Femur (tissue), 1 donor: Measurements from ENCODE around the gene OGFR.

Experiments
- DNase-seq: peaks from one replicate; pipeline ENCODE4 v3.0.0-alpha.2; 2017

OGFR gene

DNA sequence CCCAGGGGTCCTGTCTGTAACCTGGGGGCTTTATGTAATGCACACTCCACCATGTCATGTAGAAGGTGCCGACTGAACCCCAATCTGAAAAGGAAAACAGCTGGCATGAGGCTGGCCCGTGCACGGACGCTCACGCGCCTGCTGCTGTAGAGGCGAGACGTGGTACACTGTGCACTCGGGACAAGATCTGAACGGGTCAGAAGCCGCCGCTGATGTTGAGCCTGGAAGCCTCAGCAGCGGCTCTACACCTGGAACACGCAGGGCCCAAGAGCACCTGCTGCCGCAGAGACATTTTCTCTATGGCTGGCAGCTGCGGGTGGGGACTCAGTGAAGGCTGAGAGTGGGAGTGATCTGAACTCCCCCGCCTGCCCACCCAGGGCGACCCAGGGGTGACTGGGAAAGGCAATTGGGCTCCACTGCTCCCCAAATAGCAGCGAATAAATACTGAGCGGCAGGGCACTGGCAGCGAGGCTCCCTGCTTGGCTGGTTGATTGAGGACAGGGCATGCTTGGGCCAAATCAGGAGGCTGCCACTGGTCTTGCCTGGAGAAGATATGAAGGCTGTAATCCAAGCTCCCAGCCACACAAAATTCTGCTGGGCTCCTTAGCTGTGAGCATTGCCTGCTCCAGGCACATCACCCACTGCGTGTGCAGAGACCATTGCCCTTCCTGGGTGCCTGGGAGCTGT is 2.5 kb upstream of the OGFR start:
- no peak for DNase-seq

DNA sequence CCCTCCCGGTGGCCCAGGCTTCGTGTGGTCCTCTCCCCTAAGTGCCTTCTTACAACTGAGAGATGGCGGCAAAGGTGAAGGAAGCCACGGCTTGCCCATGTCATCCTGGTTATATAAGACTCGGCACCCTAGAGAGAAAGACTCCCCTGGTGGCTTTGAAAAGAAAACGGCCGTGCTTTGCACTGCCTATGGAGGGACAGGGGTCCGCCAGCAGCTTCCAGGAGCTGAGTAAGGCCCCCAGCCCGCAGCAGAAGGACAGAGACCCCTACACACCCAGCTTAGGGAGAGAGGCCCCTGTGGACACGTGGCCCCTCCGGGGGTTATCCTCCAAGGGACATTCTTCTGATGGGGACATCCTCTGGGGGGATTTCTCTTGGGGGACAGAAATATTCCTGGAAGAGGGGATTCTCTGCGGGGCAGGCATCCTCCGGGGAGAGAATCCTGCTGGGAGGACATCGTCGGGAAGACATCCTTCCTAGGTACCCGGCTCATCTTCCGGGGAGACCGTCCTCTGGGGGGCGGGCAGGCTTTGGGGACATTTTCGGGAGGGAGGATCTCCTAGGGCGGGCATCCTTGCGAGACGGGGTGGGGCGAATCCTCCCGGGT is 511 bp upstream of the OGFR start:
- DNase-seq: no peak

DNA sequence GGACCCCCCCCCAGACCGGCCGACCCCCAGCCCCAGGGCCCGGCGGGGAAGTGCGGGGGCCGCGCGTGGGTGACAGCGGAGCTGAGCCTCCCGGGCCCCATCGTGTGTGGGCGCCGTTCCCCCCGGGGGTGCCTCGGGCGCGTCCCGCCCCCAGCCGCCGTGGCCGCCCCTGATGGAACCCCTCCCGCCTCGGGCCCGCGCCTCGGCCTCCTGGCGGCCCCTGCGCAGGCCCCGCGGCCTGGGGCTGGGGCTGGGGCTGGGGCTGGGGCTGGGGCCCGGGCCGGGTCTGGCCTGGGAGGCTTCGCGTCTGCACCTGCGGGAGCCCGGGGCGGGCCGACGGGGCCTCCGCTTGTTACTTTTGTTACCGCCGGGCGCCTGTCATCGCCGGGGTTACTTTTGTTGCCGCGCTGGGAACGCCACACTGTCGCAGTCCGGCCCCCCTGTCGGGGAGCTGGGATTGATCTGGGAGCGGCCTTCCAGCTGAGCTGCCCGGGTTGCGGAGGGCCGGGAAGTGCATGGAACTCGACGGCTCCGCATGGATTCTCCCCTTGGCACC is 598 bp downstream of the OGFR start:
- DNase-seq: no peak

DNA sequence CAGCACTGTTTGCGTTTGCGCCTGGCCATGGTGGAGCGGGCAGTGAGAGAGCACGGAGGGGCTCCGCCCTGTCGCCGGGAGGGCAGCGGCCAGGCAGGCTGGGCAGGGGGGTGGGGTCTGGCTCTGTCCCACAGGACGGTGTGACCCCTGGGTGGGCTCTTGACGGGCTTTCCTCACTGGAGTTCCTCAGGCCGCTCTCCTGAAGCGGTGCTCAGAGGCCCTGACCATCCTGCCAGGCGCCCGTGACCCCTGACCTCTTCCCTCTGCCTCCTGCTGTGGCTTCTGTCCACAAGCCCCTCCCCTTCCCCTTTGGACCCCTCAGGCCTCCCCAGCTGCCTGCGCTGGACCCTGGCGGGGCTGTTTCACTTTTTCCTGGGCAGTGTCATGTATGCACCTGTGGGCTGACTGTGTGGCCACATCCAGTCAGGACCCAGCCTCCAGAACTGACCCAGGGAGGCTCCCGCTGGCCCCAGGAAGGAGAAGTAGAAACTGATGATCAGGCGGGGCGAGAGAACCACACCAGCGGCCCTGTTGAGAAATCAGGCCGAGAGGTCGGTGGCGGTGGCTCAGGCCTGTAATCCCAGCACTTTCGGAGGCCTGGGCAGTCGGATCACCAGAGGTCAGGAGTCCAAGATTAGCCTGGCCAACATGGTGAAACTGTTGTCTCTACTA is 1.2 kb downstream of the OGFR start:
- DNase-seq: no peak

DNA sequence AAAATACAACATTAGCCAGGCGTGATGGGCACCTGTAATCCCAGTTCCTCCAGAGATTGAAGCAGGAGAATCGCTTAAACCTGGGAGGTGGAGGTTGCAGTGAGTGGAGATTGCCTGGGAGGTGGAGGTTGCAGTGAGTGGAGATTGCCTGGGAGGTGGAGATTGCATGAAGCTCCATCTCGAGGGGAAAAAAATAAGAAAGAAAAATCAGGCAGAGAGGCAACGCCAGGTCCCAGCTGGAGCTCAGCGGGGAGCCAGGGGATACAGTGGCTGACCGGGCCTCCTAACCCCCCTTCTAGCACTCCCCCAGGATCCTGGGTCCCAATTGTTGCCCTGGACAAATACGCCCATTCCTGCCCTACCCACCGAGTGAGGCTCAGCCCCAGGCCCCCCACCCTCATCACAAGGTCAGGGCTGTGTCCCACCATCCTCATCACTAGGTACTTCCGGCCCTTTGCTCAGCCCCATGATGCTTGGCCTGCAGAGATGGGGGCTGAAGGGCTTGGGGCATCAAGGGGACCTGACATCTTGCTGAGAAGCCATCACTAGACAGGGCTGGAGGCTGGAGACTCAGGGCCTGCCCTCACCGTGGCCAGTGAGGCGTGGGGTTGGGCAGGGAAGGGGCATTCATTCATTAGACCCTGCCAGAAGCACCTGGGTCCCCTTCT is 1.9 kb downstream of the OGFR start:
- DNase-seq: no peak

DNA sequence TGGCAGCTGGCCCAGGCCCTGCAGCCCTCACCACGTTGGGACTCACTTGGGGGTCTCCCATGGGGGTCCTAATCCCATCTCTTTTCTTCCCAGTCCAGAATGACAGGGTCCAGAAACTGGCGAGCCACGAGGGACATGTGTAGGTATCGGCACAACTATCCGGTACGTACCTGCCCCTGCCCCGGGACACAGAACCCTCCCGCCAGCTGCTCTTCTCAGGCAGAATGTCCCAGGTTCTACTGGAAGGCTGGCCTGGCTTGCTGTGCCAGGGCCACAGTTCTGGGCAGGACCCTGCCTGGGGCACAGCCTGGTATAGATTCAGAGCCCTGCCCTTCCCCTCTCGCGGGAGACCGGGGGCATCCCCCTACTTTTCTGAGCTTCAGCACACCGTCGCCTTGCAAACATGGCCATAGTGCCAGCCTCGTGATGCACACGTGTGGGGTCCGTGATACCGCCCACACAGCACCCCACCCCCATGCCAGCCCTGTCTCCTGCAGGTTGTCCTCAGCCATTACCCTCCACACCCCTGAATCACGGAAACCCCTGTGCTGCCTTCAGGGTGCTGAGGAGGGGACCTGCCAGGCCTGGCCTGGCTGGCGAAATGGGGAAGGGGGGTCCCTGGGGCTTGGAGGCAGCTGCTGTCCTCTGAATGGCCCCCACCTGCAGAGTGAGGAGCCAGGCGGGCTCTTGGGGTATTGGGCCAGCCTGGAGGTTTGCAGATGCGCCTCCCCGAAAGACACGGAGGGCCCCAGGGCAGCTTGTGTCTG is 3.0 kb downstream of the OGFR start:
- no peak for DNase-seq

DNA sequence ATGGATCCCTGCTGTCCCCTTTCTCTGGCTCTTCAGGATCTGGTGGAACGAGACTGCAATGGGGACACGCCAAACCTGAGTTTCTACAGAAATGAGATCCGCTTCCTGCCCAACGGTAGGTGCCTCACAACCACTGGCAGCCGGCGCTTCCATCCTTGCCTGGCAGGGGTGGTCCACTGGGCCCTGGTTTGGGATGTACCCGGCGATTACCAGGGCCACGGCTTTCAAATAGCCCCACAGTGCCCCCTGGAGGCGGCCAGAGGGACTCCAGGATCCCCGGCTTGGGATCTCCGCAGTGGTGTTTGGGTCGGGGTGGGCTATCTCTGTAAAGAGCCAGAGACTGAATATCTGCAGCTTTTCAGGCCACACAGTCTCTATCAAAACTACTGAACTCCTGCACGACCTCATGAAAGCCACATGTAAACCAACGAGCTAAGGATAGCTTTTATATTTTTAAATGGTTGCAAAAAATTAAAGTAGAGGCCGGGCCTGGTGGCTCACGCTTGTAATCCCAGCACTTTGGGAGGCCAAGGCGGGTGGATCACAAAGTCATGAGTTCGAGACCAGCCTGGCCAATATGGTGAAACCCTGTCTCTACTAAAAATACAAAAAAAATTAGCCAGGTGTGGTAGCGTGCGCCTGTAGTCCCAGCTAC is 3.7 kb downstream of the OGFR start:
- DNase-seq: peak; percentile 83

DNA sequence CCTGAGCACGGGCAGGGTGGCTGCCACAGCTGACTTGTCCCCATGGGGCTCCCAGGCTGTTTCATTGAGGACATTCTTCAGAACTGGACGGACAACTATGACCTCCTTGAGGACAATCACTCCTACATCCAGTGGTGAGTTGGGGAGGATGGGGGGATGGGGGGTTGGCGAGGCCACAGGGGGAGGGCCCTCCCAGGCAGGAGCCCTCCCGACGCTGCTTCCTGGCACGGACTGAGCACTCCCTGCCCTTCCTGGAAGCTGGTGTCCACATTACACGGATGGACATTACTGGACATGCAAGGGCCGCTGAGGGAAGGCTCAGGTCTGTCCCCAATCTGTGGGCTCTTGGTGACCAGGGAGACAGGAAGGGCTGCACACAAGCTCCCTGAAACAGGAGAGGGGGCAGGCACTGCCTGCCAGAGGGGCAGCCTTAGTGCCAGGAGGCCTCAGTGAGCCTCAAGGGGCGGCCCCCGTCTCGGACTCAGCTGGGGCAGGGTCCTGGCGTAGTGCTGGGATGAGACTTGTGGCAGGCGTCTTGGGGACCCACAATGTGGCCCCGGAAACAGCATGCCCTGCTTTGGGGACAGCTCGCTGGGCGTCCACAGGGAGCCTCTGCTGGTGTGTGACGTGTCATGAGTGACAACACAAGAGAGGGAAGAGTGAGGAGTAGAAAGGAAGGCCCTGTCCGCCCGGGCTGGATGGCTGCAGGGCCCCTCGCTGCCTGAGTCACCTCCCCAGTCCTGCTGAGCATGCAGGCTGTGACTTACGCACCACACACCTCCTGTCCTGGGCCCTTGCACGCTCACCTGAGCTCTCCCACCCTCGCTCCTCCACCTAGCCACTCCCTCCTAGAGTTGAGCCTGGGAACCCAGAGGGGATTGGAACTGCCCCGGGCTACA is 5.1 kb downstream of the OGFR start:
- DNase-seq: no peak

DNA sequence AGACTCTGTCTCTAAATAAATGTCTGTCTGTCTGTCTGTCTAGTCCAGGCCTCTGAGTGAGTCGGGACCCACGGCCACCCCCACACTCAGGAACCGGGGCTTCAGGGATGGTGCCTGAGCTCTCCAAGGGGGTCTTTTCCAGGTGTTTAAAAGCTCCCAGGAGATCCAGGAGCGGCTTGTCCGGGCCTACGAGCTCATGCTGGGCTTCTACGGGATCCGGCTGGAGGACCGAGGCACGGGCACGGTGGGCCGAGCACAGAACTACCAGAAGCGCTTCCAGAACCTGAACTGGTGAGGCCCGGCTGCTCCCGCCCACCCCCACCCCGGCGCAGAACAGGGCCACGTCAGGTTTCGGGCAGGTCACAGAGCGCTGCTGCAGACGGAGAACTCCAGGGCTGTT is 6.7 kb downstream of the OGFR start:
- no peak for DNase-seq

DNA sequence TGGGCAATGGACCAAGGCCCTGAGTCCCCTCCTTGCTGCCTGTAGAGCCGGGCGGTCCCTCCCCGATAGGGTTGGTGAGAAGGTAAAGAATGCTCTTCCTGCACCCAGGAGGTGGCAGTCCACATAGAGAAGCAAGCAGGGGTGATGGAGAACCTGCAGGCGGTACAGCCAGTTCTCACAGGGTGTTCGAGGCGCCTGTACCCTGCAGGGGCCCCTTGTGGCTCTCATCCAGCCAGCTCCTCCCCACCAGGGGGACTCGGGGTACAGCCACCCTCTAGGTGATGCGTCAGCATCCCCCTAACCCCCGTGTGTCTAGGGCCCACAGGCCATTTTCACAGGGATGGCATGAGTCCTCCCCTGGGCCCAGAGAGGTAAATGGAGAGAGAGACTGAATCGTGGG is 7.1 kb downstream of the OGFR start:
- DNase-seq: no peak

DNA sequence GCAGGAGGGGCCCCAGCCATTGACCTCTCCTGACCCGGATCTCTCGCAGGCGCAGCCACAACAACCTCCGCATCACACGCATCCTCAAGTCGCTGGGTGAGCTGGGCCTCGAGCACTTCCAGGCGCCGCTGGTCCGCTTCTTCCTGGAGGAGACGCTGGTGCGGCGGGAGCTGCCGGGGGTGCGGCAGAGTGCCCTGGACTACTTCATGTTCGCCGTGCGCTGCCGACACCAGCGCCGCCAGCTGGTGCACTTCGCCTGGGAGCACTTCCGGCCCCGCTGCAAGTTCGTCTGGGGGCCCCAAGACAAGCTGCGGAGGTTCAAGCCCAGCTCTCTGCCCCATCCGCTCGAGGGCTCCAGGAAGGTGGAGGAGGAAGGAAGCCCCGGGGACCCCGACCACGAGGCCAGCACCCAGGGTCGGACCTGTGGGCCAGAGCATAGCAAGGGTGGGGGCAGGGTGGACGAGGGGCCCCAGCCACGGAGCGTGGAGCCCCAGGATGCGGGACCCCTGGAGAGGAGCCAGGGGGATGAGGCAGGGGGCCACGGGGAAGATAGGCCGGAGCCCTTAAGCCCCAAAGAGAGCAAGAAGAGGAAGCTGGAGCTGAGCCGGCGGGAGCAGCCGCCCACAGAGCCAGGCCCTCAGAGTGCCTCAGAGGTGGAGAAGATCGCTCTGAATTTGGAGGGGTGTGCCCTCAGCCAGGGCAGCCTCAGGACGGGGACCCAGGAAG is 7.7 kb downstream of the OGFR start:
- DNase-seq: no peak

DNA sequence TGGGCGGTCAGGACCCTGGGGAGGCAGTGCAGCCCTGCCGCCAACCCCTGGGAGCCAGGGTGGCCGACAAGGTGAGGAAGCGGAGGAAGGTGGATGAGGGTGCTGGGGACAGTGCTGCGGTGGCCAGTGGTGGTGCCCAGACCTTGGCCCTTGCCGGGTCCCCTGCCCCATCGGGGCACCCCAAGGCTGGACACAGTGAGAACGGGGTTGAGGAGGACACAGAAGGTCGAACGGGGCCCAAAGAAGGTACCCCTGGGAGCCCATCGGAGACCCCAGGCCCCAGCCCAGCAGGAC is 8.2 kb downstream of the OGFR start:
- DNase-seq: no peak

DNA sequence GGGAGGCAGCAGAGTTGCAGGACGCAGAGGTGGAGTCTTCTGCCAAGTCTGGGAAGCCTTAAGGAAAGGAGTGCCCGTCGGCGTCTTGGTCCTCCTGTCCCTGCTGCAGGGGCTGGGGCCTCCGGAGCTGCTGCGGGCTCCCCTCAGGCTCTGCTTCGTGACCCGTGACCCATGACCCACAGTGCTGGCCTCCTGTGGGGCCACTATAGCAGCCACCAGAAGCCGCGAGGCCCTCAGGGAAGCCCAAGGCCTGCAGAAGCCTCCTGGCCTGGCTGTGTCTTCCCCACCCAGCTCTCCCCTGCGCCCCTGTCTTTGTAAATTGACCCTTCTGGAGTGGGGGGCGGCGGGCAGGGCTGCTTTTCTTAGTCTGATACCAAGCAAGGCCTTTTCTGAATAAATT is 9.0 kb downstream of the OGFR start:
- DNase-seq: no peak

DNA sequence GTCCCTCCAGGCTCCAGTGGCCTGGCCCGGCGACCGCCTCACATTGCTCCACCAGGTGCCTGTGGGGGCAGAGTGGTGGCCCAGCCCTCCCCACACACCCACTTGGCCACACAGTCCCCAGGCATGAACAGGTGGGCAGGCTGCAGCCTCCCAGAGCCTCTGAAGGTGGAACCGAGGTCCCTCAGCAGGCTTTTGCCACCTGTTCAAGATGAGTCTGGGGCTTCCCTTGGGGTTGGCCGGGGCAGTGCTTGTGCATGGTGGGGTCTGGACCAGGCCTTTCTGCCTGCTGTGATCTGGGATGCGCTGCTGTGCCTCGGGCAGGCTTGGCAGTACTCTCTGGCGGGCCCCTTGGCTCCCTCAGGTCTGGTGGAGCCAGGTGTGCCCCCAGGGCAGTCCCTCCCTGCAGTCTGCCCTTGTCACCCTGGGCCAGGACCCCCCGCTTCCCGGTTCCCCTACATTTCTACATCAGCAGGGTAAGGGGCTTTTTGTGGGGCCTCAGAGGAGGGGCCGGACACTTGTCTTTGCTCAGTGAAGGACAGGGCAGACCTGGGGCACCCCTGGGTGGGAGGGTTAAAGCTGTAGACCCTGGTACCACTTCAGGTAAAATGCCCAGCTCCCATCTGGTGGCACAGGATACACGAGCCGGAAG is 9.5 kb downstream of the OGFR start:
- DNase-seq: no peak

DNA sequence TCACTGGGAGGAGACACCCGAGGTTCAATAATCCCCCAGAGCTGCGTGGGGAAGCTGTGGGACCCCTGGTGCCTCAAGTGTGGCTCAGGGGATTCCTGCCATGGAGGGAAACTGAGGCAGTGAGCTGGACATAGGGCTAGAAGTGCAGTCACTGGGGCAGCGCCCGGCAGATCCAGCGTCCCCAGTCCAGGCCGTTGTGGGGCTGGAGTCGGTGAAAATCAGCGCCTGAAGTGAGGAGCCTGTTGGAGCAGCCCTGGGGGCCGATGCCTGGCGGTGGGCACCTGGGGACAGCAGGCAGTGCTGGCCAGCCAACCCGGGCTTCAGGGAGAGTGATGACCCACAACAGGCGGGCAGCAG is 10.1 kb downstream of the OGFR start:
- DNase-seq: no peak

DNA sequence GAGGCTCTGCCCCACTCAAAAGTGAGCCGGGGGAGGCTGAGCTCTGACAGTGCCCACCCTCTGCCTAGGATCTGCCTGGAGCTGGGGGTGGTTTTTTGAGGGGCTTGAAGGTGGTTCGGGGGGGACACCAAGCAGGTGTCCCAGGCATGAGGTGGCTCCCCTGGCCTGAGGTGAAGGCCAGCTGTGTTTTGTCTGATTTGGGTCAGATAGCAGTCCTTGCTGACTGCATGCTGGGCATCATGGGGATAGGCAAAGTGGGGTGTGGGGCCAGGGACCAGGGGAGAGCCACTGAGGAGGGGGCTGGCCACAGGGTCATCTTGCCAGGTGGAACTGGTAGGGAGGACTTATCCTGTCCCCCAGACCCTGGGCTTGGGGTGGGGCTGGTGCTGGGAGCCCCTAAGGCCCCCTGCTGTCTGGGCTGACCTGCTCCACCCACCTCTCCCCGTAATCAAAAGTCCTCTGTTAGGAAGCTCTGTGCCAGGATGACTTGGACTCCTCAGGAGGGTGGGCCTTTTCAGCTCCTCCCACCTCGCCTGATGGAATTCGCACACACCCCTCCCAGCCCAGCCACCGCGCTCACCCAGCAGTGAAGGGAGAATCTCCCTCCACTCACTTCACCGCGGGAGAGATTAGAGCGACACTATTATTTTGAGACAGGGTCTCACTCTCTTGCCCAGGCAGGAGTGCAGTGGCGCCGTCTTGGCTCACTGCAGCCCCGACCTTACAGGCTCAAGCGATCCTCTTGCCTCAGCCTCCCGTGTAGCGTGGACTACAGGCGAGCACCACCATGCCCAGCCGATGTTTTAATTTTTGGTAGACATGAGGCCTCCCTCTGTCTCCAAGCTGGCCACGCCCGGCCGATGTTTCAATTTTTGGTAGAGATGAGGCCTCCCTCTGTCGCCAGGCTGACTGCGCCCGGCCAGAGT is 10.7 kb downstream of the OGFR start:
- no peak for DNase-seq

DNA sequence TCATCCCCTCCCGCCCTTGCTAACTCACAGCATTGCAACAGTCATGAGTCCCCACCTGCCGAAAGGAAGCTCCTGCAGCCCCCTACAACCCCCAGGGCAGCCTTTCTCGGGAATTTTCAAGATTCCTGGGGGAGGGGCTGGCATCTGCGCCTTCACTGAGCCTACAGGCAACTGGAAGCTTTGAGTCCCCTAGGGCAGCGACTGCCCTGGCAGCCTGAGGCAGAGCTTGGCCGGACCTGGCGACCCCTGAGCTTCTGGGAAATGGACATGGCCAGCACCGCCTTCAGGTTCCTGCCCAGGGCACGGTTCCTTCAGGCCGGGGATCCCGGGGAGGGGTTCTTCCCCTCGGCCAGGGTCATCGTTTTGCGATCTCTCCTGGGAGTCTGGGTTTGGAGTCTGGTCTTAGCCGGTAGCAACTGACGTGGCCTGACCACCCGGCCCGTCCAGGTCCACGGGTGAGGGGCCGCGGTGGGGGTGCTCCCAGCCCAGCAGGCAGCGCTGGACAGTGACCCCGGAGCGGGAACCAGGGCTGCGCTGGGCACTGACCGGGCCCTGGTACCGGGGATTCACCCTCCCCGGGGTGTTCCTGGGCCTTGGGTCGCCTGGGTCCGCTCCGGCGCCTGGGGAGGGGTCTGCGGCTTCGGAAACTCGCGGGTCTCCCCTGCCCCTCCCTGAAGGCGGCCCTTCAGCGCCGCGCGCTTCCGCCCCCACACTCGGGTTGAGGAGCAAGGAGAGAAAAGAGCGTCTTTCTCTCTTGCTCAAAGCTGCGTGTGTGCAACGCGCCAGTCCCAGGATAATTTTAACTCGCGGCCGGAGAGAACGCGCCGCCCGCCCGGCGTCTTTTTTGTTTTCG is 11.6 kb downstream of the OGFR start:
- DNase-seq: no peak
